D721Med (cell line): Measurements from ENCODE around the gene TMEM213.

Experiments
- DNase-seq: peaks from one replicate; pipeline ENCODE4 v3.0.0; 2011; ENCODE audit warnings: low spot score; ENCODE audit not compliant: insufficient read length
- FAIRE-seq: peaks from 2 replicates; lab custom pipeline; 2011; peaks lifted over from hg19 to GRCh38; lab: Jason Lieb, UNC
- CTCF ChIP-seq: IDR thresholded peaks from 2 replicates; pipeline ENCODE4 v1.5.1; 2012; ENCODE audit warnings: mild to moderate bottlenecking, control low read depth; ENCODE audit not compliant: insufficient read depth; ENCODE audit errors: missing control alignments

TMEM213 gene

DNA sequence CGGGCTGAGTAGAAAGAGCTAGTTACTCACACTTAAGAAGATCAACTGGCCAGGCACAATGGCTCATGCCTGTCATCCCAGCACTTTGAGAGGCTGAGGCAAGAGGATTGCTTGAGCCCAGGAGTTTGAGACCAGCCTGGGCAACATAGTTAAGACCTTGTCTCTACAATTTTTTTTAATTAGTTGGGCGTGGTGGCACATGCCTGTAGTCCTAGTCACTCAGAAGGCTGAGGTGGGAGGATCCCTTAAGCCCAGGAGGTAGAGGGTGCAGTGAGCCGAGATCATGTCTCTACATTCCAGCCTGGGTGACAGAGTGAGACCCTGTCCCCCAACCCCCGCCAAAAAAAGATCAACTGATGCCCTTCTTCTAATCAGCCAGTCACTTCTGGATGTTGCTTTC lies 74.8 kb downstream of the TMEM213 start:
- DNase-seq (no peak), FAIRE-seq (no peak)
- TF ChIP-seq CTCF, result no peak

DNA sequence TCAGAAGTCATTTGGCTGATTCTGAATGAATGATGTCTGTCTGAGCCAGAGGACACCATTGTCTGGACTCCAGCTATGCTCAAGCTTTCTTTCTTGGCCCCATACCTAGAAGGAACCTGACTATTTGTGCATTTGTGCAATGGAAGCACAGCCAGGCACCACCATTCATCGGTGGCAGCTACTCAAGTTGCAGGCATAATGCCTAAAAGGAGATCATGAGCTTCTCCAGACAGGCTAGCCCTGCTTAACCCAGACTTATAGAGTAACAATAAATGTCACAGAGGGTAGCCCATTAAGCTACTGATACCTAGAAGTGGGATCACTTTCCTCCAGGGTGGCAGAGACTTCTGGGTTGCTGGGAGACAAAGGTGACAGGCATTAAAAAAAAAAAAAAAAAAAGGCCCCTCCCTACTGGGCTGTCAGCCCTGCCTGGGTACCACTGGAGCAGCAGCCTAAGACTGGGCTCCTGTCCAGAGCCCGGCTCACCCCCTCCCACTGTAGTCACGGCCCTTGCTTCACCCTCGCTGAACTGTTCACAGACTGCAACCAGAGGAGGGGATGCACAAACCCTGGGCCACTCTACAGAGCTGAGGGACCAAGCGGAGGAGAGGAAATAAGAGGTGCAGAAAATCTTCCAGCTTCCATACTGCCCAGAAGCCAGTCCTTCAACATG lies 75.6 kb downstream of the TMEM213 start:
- TF ChIP-seq CTCF, result no peak
- DNase-seq (no peak), FAIRE-seq (no peak)

GRCh38 chr7:138875794-138876193 lies 78.0 kb downstream of the TMEM213 start:
- FAIRE-seq (no peak), DNase-seq (no peak)
- no peak for TF ChIP-seq CTCF

- TF ChIP-seq CTCF, result no peak
- DNase-seq (no peak), FAIRE-seq (no peak)
These were observed 78.5 kb downstream of the TMEM213 start for GRCh38 chr7:138876326-138876725.

- TF ChIP-seq CTCF, result no peak
- DNase-seq, result no peak
- FAIRE-seq, result no peak
These were observed 80.3 kb downstream of the TMEM213 start for GRCh38 chr7:138878051-138878450.

- TF ChIP-seq CTCF, result no peak
- FAIRE-seq (no peak), DNase-seq (no peak)
These were observed 81.1 kb downstream of the TMEM213 start for GRCh38 chr7:138878856-138879255.

DNA sequence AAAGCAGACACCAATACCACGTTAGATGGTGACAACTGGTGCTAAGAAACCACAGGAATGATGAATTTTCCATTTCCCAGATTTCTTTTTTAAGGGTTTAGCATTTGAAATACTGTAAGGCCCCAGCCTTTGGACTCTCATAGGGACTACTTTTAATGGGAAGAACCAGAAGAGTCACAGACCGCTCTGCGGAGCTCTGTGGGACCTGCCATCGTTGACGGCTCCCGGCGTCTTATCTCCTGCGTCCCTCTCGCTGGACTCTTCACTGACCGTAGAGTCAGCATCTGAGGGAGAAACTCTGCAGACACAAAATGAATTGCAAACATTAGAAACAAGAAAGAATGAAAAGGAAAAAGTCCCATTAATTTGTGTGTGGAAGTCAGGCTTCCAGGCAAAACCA lies 81.6 kb downstream of the TMEM213 start:
- no peak for TF ChIP-seq CTCF
- FAIRE-seq, result no peak
- DNase-seq, result no peak
